ENCODE results near the gene CCL4L2.
"Not testable (repeated sequence)": the region's sequence is repeated elsewhere in the genome, so short reads cannot be mapped to it uniquely, and the experiment has no call there.

- not testable (repeated sequence) for TF ChIP-seq CTCF, POLR2A (IDR thresholded peaks at IDR 0.05)
These were observed 4.8 kb downstream of the CCL4L2 start for GRCh38 chr17:36215406-36216308.
